MM.1S (cell line): ENCODE measurements around the gene PGGHG.

Source experiments
- DNase-seq: peaks from one replicate; pipeline ENCODE4 v3.0.0-alpha.2; 2015
- H2AFZ ChIP-seq: fragments of 300-600 bp; sonication (generic); 2 replicates; pipeline ENCODE4 v1.6.0; 2016; ENCODE audit warnings: antibody characterized with exemption, low read length
- H3F3A ChIP-seq: fragments of 300-600 bp; sonication (generic); 2 replicates; pipeline ENCODE4 v1.6.1; 2016; ENCODE audit warnings: mild to moderate bottlenecking, antibody characterized with exemption, low read length, moderate library complexity, mixed read lengths; ENCODE audit not compliant: insufficient read depth
- H3K27ac ChIP-seq: fragments of 300-600 bp; sonication (generic); 2 replicates; pipeline ENCODE4 v1.5.1; 2016; ENCODE audit warnings: mild to moderate bottlenecking, low read length
- H3K27me3 ChIP-seq: fragments of 300-600 bp; sonication (generic); replicated peaks from 2 replicates; pipeline ENCODE4 v1.6.0; 2016; ENCODE audit warnings: low read length; ENCODE audit not compliant: insufficient read depth
- H3K36me3 ChIP-seq: fragments of 300-600 bp; sonication (generic); replicated peaks from 2 replicates; pipeline ENCODE4 v1.6.1; 2016; ENCODE audit warnings: mild to moderate bottlenecking, low read length, mixed read lengths; ENCODE audit not compliant: insufficient read depth
- H3K4me1 ChIP-seq: fragments of 300-600 bp; sonication (generic); 2 replicates; pipeline ENCODE4 v1.6.1; 2016; ENCODE audit warnings: low read length, mixed read lengths
- H3K4me2 ChIP-seq: fragments of 300-600 bp; sonication (generic); 2 replicates; pipeline ENCODE4 v1.6.0; 2016; ENCODE audit warnings: low read depth, low read length
- H3K4me3 ChIP-seq: fragments of 300-600 bp; sonication (generic); 2 replicates; pipeline ENCODE4 v1.5.1; 2016; ENCODE audit warnings: low read length, mixed read lengths
- H3K79me2 ChIP-seq: fragments of 300-600 bp; sonication (generic); 2 replicates; pipeline ENCODE4 v1.6.1; 2016; ENCODE audit warnings: mixed run types, low read length, mixed read lengths
- H3K9ac ChIP-seq: fragments of 300-600 bp; sonication (generic); 2 replicates; pipeline ENCODE4 v1.6.1; 2016; ENCODE audit warnings: low read length, mixed read lengths
- H3K9me2 ChIP-seq: fragments of 300-600 bp; sonication (generic); replicated peaks from 2 replicates; pipeline ENCODE4 v1.6.1; 2016; ENCODE audit warnings: mild to moderate bottlenecking, low read length, mixed read lengths; ENCODE audit not compliant: insufficient read depth
- H3K9me3 ChIP-seq: fragments of 300-600 bp; sonication (generic); replicated peaks from 2 replicates; pipeline ENCODE4 v1.6.1; 2016; ENCODE audit warnings: mild to moderate bottlenecking, low read length, mixed read lengths; ENCODE audit not compliant: insufficient read depth
- H4K20me1 ChIP-seq: fragments of 300-600 bp; sonication (generic); 2 replicates; pipeline ENCODE4 v1.6.1; 2016; ENCODE audit warnings: mild to moderate bottlenecking, low read length, moderate library complexity, mixed read lengths; ENCODE audit not compliant: insufficient read depth
- CTCF ChIP-seq: fragments of 300-600 bp; sonication (generic); IDR thresholded peaks from 2 replicates; pipeline ENCODE4 v1.5.1; 2016; ENCODE audit warnings: antibody characterized with exemption, low read length, mixed read lengths
- EZH2 ChIP-seq: fragments of 300-600 bp; sonication (generic); optimal IDR thresholded peaks from 2 replicates; pipeline ENCODE3; 2017; ENCODE audit warnings: low read depth, mild to moderate bottlenecking, antibody characterized with exemption, low read length, mixed read lengths
- EZH2phosphoT487 ChIP-seq: fragments of 300-600 bp; sonication (generic); IDR thresholded peaks from 2 replicates; pipeline ENCODE4 v1.6.1; 2018; ENCODE audit warnings: antibody characterized with exemption, low read length

Gene PGGHG

DNA sequence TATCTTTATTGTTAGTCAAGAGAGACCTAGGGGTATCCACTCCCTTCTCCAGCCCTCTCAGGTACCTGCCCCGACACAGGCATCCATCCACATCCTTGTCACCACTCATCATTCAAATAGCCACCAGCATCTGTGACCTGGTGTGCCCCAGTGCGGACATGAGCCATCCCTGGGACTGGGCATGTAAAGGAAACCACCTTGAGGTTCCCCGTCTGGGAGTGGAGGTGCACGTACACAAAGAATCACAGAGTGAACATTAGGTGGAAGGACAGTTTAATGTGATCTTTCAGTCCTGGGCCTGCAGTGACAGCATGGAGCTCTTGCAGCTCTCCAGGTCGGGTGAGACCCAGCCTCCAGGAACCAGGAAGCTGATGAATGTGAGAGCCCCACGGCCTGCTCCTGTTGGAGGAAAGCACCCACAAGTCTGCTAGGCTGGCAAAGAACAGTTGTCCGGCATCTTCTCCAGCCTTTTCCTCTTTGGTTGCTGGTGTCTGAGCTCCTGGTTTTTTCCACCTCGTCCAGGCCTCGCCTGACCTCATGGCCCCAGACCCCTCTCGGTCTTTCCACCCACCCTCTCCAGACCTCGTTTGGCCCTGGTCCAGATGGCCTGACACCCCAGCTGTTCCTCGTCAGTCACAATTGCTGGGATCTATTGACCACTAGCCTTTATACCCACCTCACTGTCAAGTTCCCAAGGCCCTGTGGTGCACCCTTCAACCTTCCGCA is 35.6 kb upstream of the PGGHG start:
- H3K27me3 ChIP-seq = no peaks in the 10 kb centered on the region
- H4K20me1 ChIP-seq = no peaks in the 10 kb centered on the region
- H3K9me2 ChIP-seq = no peaks in the 10 kb centered on the region
- no peaks in the 10 kb centered on the region; the same call in 1 of the 2 replicates for H3F3A ChIP-seq
- H3K27ac ChIP-seq = no peak overlapping the region
- H3K9me3 ChIP-seq = no peaks in the 10 kb centered on the region
- no peak for TF ChIP-seq CTCF
- no peak for TF ChIP-seq EZH2phosphoT487
- no peak for TF ChIP-seq EZH2
- no peak for DNase-seq
- H3K79me2 ChIP-seq = no peaks in the 10 kb centered on the region
- H3K9ac ChIP-seq = no peak overlapping the region
- H3K36me3 ChIP-seq = 0 out of 2 replicates have a peak, but pooled peaks cover 7% of the 10 kb centered on the region
- H2AFZ ChIP-seq = no peak overlapping the region
- no peaks in the 10 kb centered on the region for H3K4me1 ChIP-seq
- no peak overlapping the region for H3K4me2 ChIP-seq
- no peak overlapping the region for H3K4me3 ChIP-seq

DNA sequence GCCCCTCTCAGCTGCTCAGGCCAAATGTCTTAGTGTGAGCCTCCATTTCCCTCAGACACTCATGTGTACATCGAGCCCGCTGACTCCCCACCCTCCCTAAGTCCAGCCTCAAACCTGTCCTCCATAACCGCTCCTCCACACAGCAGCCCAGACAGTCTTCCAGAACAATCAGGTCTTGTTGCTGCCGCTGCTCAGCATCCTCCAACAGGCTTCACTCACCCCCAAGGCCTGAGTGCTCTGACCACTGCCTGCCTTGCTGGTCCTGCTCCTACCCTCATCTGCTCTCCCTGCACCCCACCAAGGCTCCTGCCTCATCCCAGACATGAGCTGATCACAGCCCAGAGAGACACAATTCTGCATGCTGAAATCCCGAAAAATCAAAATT is 35.0 kb upstream of the PGGHG start:
- no peaks in the 10 kb centered on the region for H3K9me3 ChIP-seq
- DNase-seq = no peak
- no peaks in the 10 kb centered on the region; the same call in 1 of the 2 replicates for H3F3A ChIP-seq
- H3K4me3 ChIP-seq = no peak overlapping the region
- no peak overlapping the region for H3K27ac ChIP-seq
- no peaks in the 10 kb centered on the region for H4K20me1 ChIP-seq
- H3K36me3 ChIP-seq = 0 out of 2 replicates have a peak, but pooled peaks cover 3% of the 10 kb centered on the region
- no peak overlapping the region for H3K9ac ChIP-seq
- H3K4me2 ChIP-seq = no peak overlapping the region
- no peaks in the 10 kb centered on the region for H3K79me2 ChIP-seq
- no peaks in the 10 kb centered on the region for H3K27me3 ChIP-seq
- H3K9me2 ChIP-seq = no peaks in the 10 kb centered on the region
- TF ChIP-seq EZH2phosphoT487 = no peak
- no peak for TF ChIP-seq EZH2
- TF ChIP-seq CTCF = no peak
- no peaks in the 10 kb centered on the region for H3K4me1 ChIP-seq
- H2AFZ ChIP-seq = no peak overlapping the region

- Histone ChIP-seq H3K27ac (no peak overlapping the region), H3K79me2 (no peaks in the 10 kb centered on the region), H3K4me3 (no peak overlapping the region), H3K36me3 (no peaks in the 10 kb centered on the region), H3K9ac (no peak overlapping the region), H3K4me1 (no peaks in the 10 kb centered on the region), H3K9me3 (no peaks in the 10 kb centered on the region), H3F3A (no peaks in the 10 kb centered on the region), H4K20me1 (no peaks in the 10 kb centered on the region), H2AFZ (no peak overlapping the region), H3K4me2 (no peak overlapping the region), H3K27me3 (no peaks in the 10 kb centered on the region), H3K9me2 (no peaks in the 10 kb centered on the region)
- TF ChIP-seq EZH2phosphoT487 (no peak), EZH2 (no peak), CTCF (no peak)
- DNase-seq = no peak
Observed at GRCh38 chr11:255176-255575, 33.8 kb upstream of the PGGHG start.
